Prostate gland (tissue), 2 donors: Measurements from ENCODE around the gene PDZRN3.

Experiments
- POLR2AphosphoS5 ChIP-seq: sonication (generic); formaldehyde crosslinking; IDR thresholded peaks from one replicate; pipeline ENCODE4 v1.6.1; 2017; ENCODE audit warnings: antibody characterized with exemption
- TF ChIP-seq, protein P1 (sequence below), 4 experiments: fragments of 200-600 bp in 2 of 4; fragments of 450-650 bp in 2 of 4; sonication (generic) in 2 of 4; IDR thresholded peaks; 1 replicate in 3 of 4; 2 replicates in 1 of 4; pipeline ENCODE4 v1.5.1; 2016 to 2019; ENCODE audit warnings: antibody characterized with exemption in 4 of 4, mild to moderate bottlenecking in 2 of 4, moderate library complexity in 2 of 4

DNA sequence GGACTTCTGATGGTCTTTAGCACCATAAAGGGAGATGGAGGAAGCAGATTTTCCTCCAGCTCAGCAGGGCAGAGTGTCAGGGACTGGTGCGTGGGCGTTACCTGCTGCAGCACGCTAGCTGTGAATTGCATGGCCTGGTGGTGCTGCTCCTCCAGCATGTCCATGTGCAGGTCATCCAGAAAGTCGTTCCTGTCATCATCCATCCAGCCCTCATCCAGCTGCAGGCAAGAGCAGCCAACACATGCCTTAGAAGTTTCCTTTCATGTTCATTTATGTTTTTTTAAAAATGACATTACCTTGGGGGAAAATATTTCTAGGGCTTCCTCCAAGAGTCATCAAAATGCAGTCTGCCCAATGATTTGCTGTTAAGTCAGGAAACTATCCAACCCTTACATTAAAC lies 239.2 kb downstream of the PDZRN3 start:
- TF ChIP-seq, protein P1, sequence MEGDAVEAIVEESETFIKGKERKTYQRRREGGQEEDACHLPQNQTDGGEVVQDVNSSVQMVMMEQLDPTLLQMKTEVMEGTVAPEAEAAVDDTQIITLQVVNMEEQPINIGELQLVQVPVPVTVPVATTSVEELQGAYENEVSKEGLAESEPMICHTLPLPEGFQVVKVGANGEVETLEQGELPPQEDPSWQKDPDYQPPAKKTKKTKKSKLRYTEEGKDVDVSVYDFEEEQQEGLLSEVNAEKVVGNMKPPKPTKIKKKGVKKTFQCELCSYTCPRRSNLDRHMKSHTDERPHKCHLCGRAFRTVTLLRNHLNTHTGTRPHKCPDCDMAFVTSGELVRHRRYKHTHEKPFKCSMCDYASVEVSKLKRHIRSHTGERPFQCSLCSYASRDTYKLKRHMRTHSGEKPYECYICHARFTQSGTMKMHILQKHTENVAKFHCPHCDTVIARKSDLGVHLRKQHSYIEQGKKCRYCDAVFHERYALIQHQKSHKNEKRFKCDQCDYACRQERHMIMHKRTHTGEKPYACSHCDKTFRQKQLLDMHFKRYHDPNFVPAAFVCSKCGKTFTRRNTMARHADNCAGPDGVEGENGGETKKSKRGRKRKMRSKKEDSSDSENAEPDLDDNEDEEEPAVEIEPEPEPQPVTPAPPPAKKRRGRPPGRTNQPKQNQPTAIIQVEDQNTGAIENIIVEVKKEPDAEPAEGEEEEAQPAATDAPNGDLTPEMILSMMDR (IDR thresholded peaks at IDR 0.05), result no peak
- no peak for TF ChIP-seq POLR2AphosphoS5
